GM12878 (cell line): ENCODE measurements around the gene HMGCR. TPM values are rescaled to one million over a fixed set of nuclear protein-coding genes. Genes with fewer than 3 reads are reported as not detected.

ENCODE experiments used
- ATAC-seq: fragments of 200-7000 bp; cut with Tn5 transposase; 3 replicates; pipeline ENCODE4 v1.9.1; 2020; ENCODE audit warnings: mild to moderate bottlenecking, moderate library complexity
- BruUV-seq: library from RNA; stranded (reverse); fragments of 400-500 nt; replicated peaks from 2 replicates; lab custom pipeline; 2021; lab: Mats Ljungman, UMichigan
- CTCF ChIA-PET: fragments of 300-600 bp; sonication (Branson Sonifier 250); formaldehyde crosslinking; extraction: SDS; loops from one replicate; lab custom pipeline; 2021; ENCODE audit warnings: inconsistent platforms; lab: Yijun Ruan, JAX
- POLR2A ChIA-PET: fragments of 350-600 bp; formaldehyde crosslinking; extraction: SDS; loops from one replicate; lab custom pipeline; 2021; ENCODE audit warnings: inconsistent platforms; lab: Charles Lee
- RAD21 ChIA-PET: fragments of 300-600 bp; sonication (Branson Sonifier 250); formaldehyde crosslinking; loops from one replicate; lab custom pipeline; 2023; ENCODE audit warnings: antibody characterized with exemption; ENCODE audit not compliant: unreplicated experiment; lab: Charles Lee
- SMC1A ChIA-PET: fragments of 300-600 bp; sonication (Branson Sonifier 250); formaldehyde crosslinking; loops from one replicate; lab custom pipeline; 2023; ENCODE audit not compliant: unreplicated experiment, uncharacterized antibody; lab: Charles Lee
- DNase-seq: peaks from one replicate; pipeline ENCODE4 v3.0.0-alpha.2; 2011; ENCODE audit warnings: low read depth, low spot score
- FAIRE-seq: peaks from 3 replicates; lab custom pipeline; 2011; peaks lifted over from hg19 to GRCh38; lab: Jason Lieb, UNC
- H2AFZ ChIP-seq: 2 replicates; pipeline ENCODE4 v1.6.0; 2011; ENCODE audit warnings: low read depth, low read length, control low read depth; ENCODE audit not compliant: control insufficient read depth
- H3K27ac ChIP-seq: 2 replicates; pipeline ENCODE4 v1.5.1; 2011; ENCODE audit warnings: control low read depth; ENCODE audit not compliant: control insufficient read depth, insufficient read depth
- H3K27me3 ChIP-seq, 2 experiments: replicated peaks in 1 of 2; 2 replicates each; pipeline versions ENCODE4 v1.6.0 to v1.6.1; 2011; ENCODE audit warnings: low read length in 1 of 2; ENCODE audit not compliant: control insufficient read depth in 2 of 2, insufficient read depth in 2 of 2
- H3K36me3 ChIP-seq, 2 experiments: 2 replicates each; pipeline ENCODE4 v1.5.1; 2011; ENCODE audit warnings: low read length in 1 of 2; ENCODE audit not compliant: control insufficient read depth in 2 of 2, insufficient read depth in 2 of 2
- H3K4me1 ChIP-seq: 2 replicates; pipeline ENCODE4 v1.6.1; 2011; ENCODE audit warnings: mild to moderate bottlenecking, low read length, moderate library complexity, mixed read lengths; ENCODE audit not compliant: control insufficient read depth, insufficient read depth
- H3K4me2 ChIP-seq: 2 replicates; pipeline ENCODE4 v1.6.0; 2011; ENCODE audit warnings: control low read depth; ENCODE audit not compliant: control insufficient read depth, insufficient read depth
- H3K4me3 ChIP-seq: fragments of 200-600 bp; sonication (generic); 2 replicates; pipeline ENCODE4 v1.5.1; 2016
- H3K79me2 ChIP-seq: 2 replicates; pipeline ENCODE4 v1.6.0; 2011; ENCODE audit warnings: low read length; ENCODE audit not compliant: control insufficient read depth, insufficient read depth
- H3K9ac ChIP-seq: 2 replicates; pipeline ENCODE4 v1.8.0; 2011; ENCODE audit warnings: low read length, control low read depth, mixed read lengths; ENCODE audit not compliant: control insufficient read depth, insufficient read depth
- H3K9me3 ChIP-seq: replicated peaks from 3 replicates; pipeline ENCODE4 v1.5.1; 2011; ENCODE audit warnings: mild to moderate bottlenecking, low read length; ENCODE audit not compliant: control insufficient read depth, insufficient read depth
- H4K20me1 ChIP-seq: 2 replicates; pipeline ENCODE4 v1.6.0; 2011; ENCODE audit not compliant: control insufficient read depth, insufficient read depth
- BHLHE40 ChIP-seq, 2 experiments: fragments of 450-650 bp in 1 of 2; IDR thresholded peaks; 2 replicates each; pipeline ENCODE4 v1.6.1; 2011 to 2017; ENCODE audit warnings: low read depth in 2 of 2, borderline replicate concordance in 1 of 2, improper control_type of control experiment in 1 of 2, low read length in 1 of 2, mild to moderate bottlenecking in 1 of 2
- CREB1 ChIP-seq: IDR thresholded peaks from 2 replicates; pipeline ENCODE4 v1.6.1; 2012; ENCODE audit warnings: low read depth, mild to moderate bottlenecking, inconsistent platforms
- CREM ChIP-seq: IDR thresholded peaks from 2 replicates; pipeline ENCODE4 v1.6.1; 2014; ENCODE audit warnings: antibody characterized with exemption, low read depth
- NBN ChIP-seq: fragments of 450-650 bp; IDR thresholded peaks from 2 replicates; pipeline ENCODE4 v1.6.1; 2016
- NFIC ChIP-seq: IDR thresholded peaks from 2 replicates; pipeline ENCODE4 v1.6.1; 2012; ENCODE audit warnings: low read depth, mild to moderate bottlenecking, inconsistent platforms, low read length, moderate library complexity
- NKRF ChIP-seq: fragments of 450-650 bp; conservative IDR thresholded peaks from 2 replicates; pipeline ENCODE4 v1.6.1; 2017; ENCODE audit warnings: mild to moderate bottlenecking, moderate library complexity
- PML ChIP-seq: IDR thresholded peaks from 2 replicates; pipeline ENCODE4 v1.6.1; 2012; ENCODE audit warnings: low read length, inconsistent platforms
- POU2F2 ChIP-seq: IDR thresholded peaks from 3 replicates; pipeline ENCODE4 v1.6.1; 2011; ENCODE audit warnings: low read depth, mild to moderate bottlenecking, low read length, borderline replicate concordance
- RUNX3 ChIP-seq: IDR thresholded peaks from 2 replicates; pipeline ENCODE4 v1.6.1; 2012; ENCODE audit warnings: low read length, inconsistent platforms
- SIN3A ChIP-seq: IDR thresholded peaks from 2 replicates; pipeline ENCODE4 v1.6.1; 2012; ENCODE audit warnings: low read depth, low read length, improper control_type of control experiment
- TCF3 ChIP-seq: IDR thresholded peaks from 2 replicates; pipeline ENCODE4 v1.6.1; 2012; ENCODE audit warnings: low read depth, mild to moderate bottlenecking, low read length, borderline replicate concordance; ENCODE audit not compliant: insufficient read depth
- YBX1 ChIP-seq: fragments of 450-650 bp; IDR thresholded peaks from 2 replicates; pipeline ENCODE4 v1.6.1; 2016; ENCODE audit warnings: antibody characterized with exemption
- ZNF24 ChIP-seq: fragments of 450-650 bp; IDR thresholded peaks from 2 replicates; pipeline ENCODE4 v1.6.1; 2017; ENCODE audit warnings: antibody characterized with exemption, mild to moderate bottlenecking
- WGBS: methylation state at CpG from one replicate; pipeline ENCODE4 v1.1.6; 2016; ENCODE audit warnings: low lambda C conversion rate; ENCODE audit not compliant: insufficient replicate concordance, insufficient coverage; ENCODE audit errors: missing lambda C conversion rate; 5-methylcytosine and 5-hydroxymethylcytosine counted together
- in situ Hi-C: fragments of 300-500 bp; cut with MboI; formaldehyde crosslinking; loops from 9 replicates; pipeline ENCODE4 v1.14.3; 2018; ENCODE audit warnings: mixed read lengths
- intact Hi-C: fragments of 100-400 bp; cut with micrococcal nuclease; formaldehyde crosslinking; loops from one replicate; pipeline ENCODE4 v1.14.2; 2022; ENCODE audit not compliant: unreplicated experiment
- polyA plus RNA-seq, 11 experiments: library from polyadenylated mRNA; depleted of rRNA in 4 of 11; unstranded in 6 of 11; stranded (reverse) in 5 of 11; fragments of >200 nt; fragmentation: Nextera tagmentation in 4 of 11; fragmentation: Illumina TruSeq in 1 of 11; extraction: Ambion mirVana in 4 of 11; extraction: Trizol in 1 of 11; gene quantifications; 1 replicate in 1 of 11; 2 replicates in 10 of 11; pipeline versions ENCODE4 v1.2.1 to v1.2.3, GENCODE V29; 2011 to 2016; ENCODE audit warnings: inconsistent platforms in 2 of 11, missing spikeins in 2 of 11, low read depth in 1 of 11
- total RNA-seq, 4 experiments: library from RNA; depleted of rRNA in 3 of 4; stranded (reverse); fragments of >200 nt in 3 of 4; fragmentation: Illumina TruSeq in 1 of 4; extraction: Trizol in 1 of 4; gene quantifications; 2 replicates each; pipeline versions ENCODE4 v1.2.1 to v1.2.3, GENCODE V29; 2013 to 2021

The HMGCR gene
- total and polyA plus RNA-seq, 10 of the 15 experiments (the other 5 are each of a cell fraction or from before 2014, with no cell fraction given) = 30.8 to 119 (median 73.9) TPM

GRCh38 chr5:75358117-75358516 lies 21.1 kb downstream of the HMGCR start (continued):
- TF ChIP-seq BHLHE40 (IDR thresholded peaks at IDR 0.05; ENCODE audit: borderline replicate concordance in 1 of 2, low read depth in 2 of 2, low read length in 1 of 2) (no peak), ZNF24 (no peak)

- BruUV-seq = no TSS peak
- in situ Hi-C loops = no loop called here
- 90% methylated on average over 4 of the region's 4 CpGs for WGBS
- no peak for DNase-seq
- no peaks in the 10 kb centered on the region for H3K27me3 ChIP-seq
- CTCF ChIA-PET = interaction anchor here (0.6 to 6.7 kb wide), 6 partner anchors 11 to 325 kb away, joined by 3 to 31 read pairs (median 3); partner anchors contain the start of gene ANKRD31
- H3K4me1 ChIP-seq = peaks cover 2% of the 10 kb centered on the region; the same call in 1 of the 2 replicates
- H3K4me2 ChIP-seq = no peak overlapping the region
- TF ChIP-seq CREM (no peak), RUNX3 (no peak), TCF3 (no peak), NBN (no peak), NKRF (no peak), SIN3A (no peak), NFIC (no peak), YBX1 (no peak), CREB1 (no peak), POU2F2 (no peak), PML (no peak)
- TF ChIP-seq, all 136 proteins: peak for 0
- Histone ChIP-seq H3K36me3 (peaks cover 6 to 43% of the 10 kb centered on the region in 2 experiments), H3K9ac (no peak overlapping the region), H3K9me3 (no peaks in the 10 kb centered on the region), H4K20me1 (no peaks in the 10 kb centered on the region), H3K4me3 (no peak overlapping the region), H3K79me2 (no peaks in the 10 kb centered on the region), H2AFZ (no peak overlapping the region), H3K27ac (no peak overlapping the region)
- ATAC-seq (no peak), FAIRE-seq (no peak)
- ChIA-PET RAD21 (interaction anchor here (1.2 kb wide), 1 partner anchor 321 kb away, joined by 5 read pairs; no protein-coding TSS in a partner anchor), POLR2A (interaction anchor here (0.5 to 1.5 kb wide), 3 partner anchors 9 to 373 kb away, joined by 3 to 4 read pairs (median 4); no protein-coding TSS in a partner anchor), SMC1A (interaction anchor here (1.3 to 3.9 kb wide), 7 partner anchors 10 to 319 kb away, joined by 3 to 27 read pairs (median 5); no protein-coding TSS in a partner anchor)
- intact Hi-C loops = loop anchor here (10.0 kb wide), 1 partner anchor 1303 kb away; no protein-coding TSS in a partner anchor
These were observed 24.3 kb downstream of the HMGCR start for GRCh38 chr5:75361310-75361709.
